CD8-positive, alpha-beta memory T cell (primary cell): ENCODE measurements around the gene SYCN. TPM values are rescaled to one million over a fixed set of nuclear protein-coding genes. Genes with fewer than 3 reads are reported as not detected.

Experiments
- CTCF ChIA-PET: fragments of 350-600 bp; sonication (Branson Sonifier 250); formaldehyde crosslinking; loops from one replicate; lab custom pipeline; 2021; ENCODE audit warnings: antibody characterized with exemption; lab: Charles Lee
- POLR2A ChIA-PET: fragments of 350-600 bp; sonication (Branson Sonifier 250); formaldehyde crosslinking; loops from one replicate; lab custom pipeline; 2021; ENCODE audit warnings: antibody characterized with exemption; lab: Charles Lee
- DNase-seq, 5 donors: peaks; one replicate each; pipeline versions ENCODE4 v3.0.0 to v3.0.0-alpha.2; 2020 to 2022; ENCODE audit warnings: mixed read lengths in 1 of 5
- H3K27ac ChIP-seq: one replicate; pipeline ENCODE4 v1.7.0; 2013; ENCODE audit warnings: low read depth, mild to moderate bottlenecking, low read length, moderate library complexity
- H3K27me3 ChIP-seq: 2 replicates; pipeline ENCODE4 v1.7.0; 2013; ENCODE audit warnings: low read length, mild to moderate bottlenecking; ENCODE audit not compliant: insufficient read depth, poor library complexity, severe bottlenecking
- H3K36me3 ChIP-seq: 2 replicates; pipeline ENCODE4 v1.7.0; 2013; ENCODE audit warnings: mild to moderate bottlenecking, low read length, moderate library complexity; ENCODE audit not compliant: insufficient read depth
- H3K4me1 ChIP-seq: 2 replicates; pipeline ENCODE4 v1.7.0; 2013; ENCODE audit warnings: mild to moderate bottlenecking, low read length, moderate library complexity; ENCODE audit not compliant: insufficient read depth
- H3K4me3 ChIP-seq: 2 replicates; pipeline ENCODE4 v1.7.0; 2013; ENCODE audit warnings: mild to moderate bottlenecking, low read length
- H3K9me3 ChIP-seq: 2 replicates; pipeline ENCODE4 v1.7.0; 2013; ENCODE audit warnings: mild to moderate bottlenecking, low read length
- H3K27ac Mint-ChIP-seq, 8 donors: one replicate each; pipeline ENCODE4 v1.8.0; 2020 to 2021; ENCODE audit warnings: mixed read lengths in 8 of 8, mild to moderate bottlenecking in 6 of 8, inconsistent platforms in 3 of 8, moderate library complexity in 3 of 8
- H3K27me3 Mint-ChIP-seq, 2 donors: one replicate each; pipeline ENCODE4 v1.8.0; 2020 to 2021; ENCODE audit warnings: mixed read lengths in 2 of 2, mild to moderate bottlenecking in 1 of 2, moderate library complexity in 1 of 2
- H3K36me3 Mint-ChIP-seq, 3 donors: one replicate each; pipeline ENCODE4 v1.8.0; 2020 to 2021; ENCODE audit warnings: mixed read lengths in 3 of 3, inconsistent platforms in 1 of 3, mild to moderate bottlenecking in 1 of 3
- H3K4me1 Mint-ChIP-seq, 3 donors: one replicate each; pipeline ENCODE4 v1.8.0; 2020 to 2021; ENCODE audit warnings: mixed read lengths in 3 of 3, inconsistent platforms in 1 of 3, mild to moderate bottlenecking in 1 of 3
- H3K4me3 Mint-ChIP-seq, 7 donors: one replicate each; pipeline ENCODE4 v1.8.0; 2020 to 2021; ENCODE audit warnings: mixed read lengths in 7 of 7, mild to moderate bottlenecking in 6 of 7, moderate library complexity in 4 of 7, inconsistent platforms in 2 of 7
- H3K9me3 Mint-ChIP-seq, 5 donors: one replicate each; pipeline ENCODE4 v1.8.0; 2020 to 2022; ENCODE audit warnings: mixed read lengths in 5 of 5, mild to moderate bottlenecking in 3 of 5, moderate library complexity in 2 of 5, inconsistent platforms in 1 of 5
- polyA plus RNA-seq: library from polyadenylated mRNA; unstranded; fragments of 300-500 nt; fragmentation: Illumina TruSeq; gene quantifications from one replicate; pipeline ENCODE4 v1.2.3, GENCODE V29; 2021
- total RNA-seq, 2 experiments: library from RNA; stranded (reverse); gene quantifications; one replicate each; pipeline ENCODE4 v1.2.3, GENCODE V29; 2021

Gene SYCN
- total and polyA plus RNA-seq, 3 experiments from 2014 or later, result not detected

DNA sequence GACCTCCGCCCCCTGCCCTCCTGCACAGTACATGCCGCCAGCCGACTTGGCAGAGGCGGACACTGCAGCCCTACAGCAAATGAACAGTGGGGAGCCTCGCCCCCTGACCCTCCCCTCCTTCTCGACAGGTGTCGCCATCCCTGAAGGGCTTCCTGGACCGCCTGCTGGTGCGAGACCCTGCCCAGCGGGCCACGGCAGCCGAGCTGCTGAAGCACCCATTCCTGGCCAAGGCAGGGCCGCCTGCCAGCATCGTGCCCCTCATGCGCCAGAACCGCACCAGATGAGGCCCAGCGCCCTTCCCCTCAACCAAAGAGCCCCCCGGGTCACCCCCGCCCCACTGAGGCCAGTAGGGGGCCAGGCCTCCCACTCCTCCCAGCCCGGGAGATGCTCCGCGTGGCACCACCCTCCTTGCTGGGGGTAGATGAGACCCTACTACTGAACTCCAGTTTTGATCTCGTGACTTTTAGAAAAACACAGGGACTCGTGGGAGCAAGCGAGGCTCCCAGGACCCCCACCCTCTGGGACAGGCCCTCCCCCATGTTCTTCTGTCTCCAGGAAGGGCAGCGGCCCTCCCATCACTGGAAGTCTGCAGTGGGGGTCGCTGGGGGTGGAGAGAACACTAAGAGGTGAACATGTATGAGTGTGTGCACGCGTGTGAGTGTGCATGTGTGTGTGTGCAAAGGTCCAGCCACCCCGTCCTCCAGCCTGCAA is 25.6 kb downstream of the SYCN start:
- no peaks in the 10 kb centered on the region for H3K4me1 Mint-ChIP-seq
- Histone ChIP-seq H3K36me3 (no peaks in the 10 kb centered on the region), H3K4me1 (no peaks in the 10 kb centered on the region), H3K27ac (no peak overlapping the region), H3K27me3 (no peaks in the 10 kb centered on the region), H3K4me3 (no peak overlapping the region), H3K9me3 (no peaks in the 10 kb centered on the region)
- H3K4me3 Mint-ChIP-seq, result no peak overlapping the region
- H3K27me3 Mint-ChIP-seq, result no peaks in the 10 kb centered on the region
- peaks cover 0 to 50% (median 2%) of the 10 kb centered on the region in 3 donors for H3K36me3 Mint-ChIP-seq
- H3K27ac Mint-ChIP-seq, result peak overlapping the region in 1 of 8 donors; percentile 17
- POLR2A ChIA-PET, result no interaction called here
- H3K9me3 Mint-ChIP-seq, result no peaks in the 10 kb centered on the region
- CTCF ChIA-PET, result no interaction called here
- DNase-seq, result no peak

DNA sequence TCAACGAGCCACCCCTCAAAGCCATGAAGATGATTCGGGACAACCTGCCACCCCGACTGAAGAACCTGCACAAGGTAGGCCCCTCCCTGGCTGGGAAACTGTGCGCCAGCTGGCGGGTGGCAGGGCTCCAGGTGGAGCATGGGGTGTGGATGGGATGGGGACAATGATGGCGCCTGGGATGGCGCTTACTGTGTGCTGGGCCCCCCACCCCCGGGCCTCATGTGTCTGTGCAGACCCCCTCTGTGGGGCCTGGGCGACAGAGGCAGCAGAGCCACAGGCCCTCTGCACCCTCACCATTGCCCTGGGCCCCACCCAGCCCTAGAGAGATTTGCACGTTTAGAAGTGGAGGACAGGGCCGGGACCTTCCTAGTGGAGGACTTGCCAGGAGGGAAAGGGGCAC is 26.3 kb downstream of the SYCN start:
- DNase-seq, result no peak
- CTCF ChIA-PET, result no interaction called here
- H3K27me3 Mint-ChIP-seq, result no peaks in the 10 kb centered on the region
- no peaks in the 10 kb centered on the region for H3K4me1 Mint-ChIP-seq
- H3K36me3 Mint-ChIP-seq, result peaks cover 0 to 53% (median 2%) of the 10 kb centered on the region in 3 donors
- Histone ChIP-seq H3K9me3 (no peaks in the 10 kb centered on the region), H3K27me3 (no peaks in the 10 kb centered on the region), H3K4me1 (no peaks in the 10 kb centered on the region), H3K27ac (no peak overlapping the region), H3K4me3 (no peak overlapping the region), H3K36me3 (no peaks in the 10 kb centered on the region)
- POLR2A ChIA-PET, result no interaction called here
- no peak overlapping the region for H3K4me3 Mint-ChIP-seq
- H3K27ac Mint-ChIP-seq, result no peak overlapping the region
- H3K9me3 Mint-ChIP-seq, result no peaks in the 10 kb centered on the region

DNA sequence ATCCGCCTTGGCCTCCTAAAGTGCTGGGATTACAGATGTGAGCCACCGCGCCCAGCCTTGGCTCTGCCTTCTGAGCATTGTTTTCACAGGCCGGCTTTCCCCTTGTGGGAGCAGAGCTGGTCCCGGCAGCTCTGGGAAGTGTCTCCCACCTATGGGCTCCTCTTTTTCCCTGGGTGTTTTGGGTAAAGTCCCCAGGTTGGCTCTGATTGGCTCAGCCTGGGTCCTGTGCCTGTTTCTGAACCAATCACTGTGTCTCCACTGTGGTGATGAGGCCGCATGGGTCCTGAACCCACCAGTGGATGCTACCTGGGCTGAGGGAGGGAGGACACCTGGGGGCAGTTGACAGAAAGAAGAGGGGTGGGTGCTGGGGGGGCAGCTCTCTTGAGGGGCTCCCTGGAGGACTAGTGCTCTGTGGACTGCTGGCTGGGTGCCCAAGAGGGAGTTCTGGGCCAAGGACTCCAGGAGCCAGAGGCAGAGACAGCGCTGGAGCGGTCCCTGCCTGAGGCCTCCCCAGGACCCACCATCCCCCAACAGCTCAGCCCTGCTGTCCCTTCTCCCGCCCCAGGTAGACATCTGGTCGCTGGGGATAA is 26.9 kb downstream of the SYCN start:
- ChIA-PET CTCF (no interaction called here), POLR2A (no interaction called here)
- Mint-ChIP-seq H3K4me3 (no peak overlapping the region), H3K4me1 (no peaks in the 10 kb centered on the region), H3K36me3 (peaks cover 0 to 55% (median 2%) of the 10 kb centered on the region in 3 donors), H3K27ac (no peak overlapping the region), H3K27me3 (no peaks in the 10 kb centered on the region), H3K9me3 (no peaks in the 10 kb centered on the region)
- no peaks in the 10 kb centered on the region for H3K9me3 ChIP-seq
- H3K36me3 ChIP-seq, result no peaks in the 10 kb centered on the region
- no peaks in the 10 kb centered on the region for H3K4me1 ChIP-seq
- H3K27ac ChIP-seq, result no peak overlapping the region
- H3K4me3 ChIP-seq, result no peak overlapping the region
- H3K27me3 ChIP-seq, result no peaks in the 10 kb centered on the region
- no peak for DNase-seq

DNA sequence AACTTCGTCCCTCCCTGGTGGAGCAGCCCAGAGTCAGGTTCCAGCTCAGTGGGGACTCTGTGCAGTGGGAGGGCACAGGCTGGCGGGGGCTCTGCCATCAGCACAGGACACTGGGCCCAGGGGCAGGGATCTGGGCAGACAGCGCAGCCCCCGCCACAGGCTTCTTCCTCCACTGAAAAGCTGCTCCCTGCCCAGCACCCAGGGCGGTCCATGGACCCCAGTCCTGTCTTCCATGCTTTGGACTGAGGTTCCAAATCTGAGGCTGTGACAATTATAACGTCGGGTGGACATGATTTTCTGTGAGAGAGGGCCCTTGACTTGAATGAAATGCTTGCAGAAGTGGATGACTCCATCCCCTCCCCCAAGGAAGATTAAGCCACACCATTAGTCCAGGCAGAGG is 28.5 kb downstream of the SYCN start:
- H3K4me3 Mint-ChIP-seq, result no peak overlapping the region
- H3K27ac Mint-ChIP-seq, result peak overlapping the region in 2 of 8 donors; percentile 38 to 44
- CTCF ChIA-PET, result no interaction called here
- POLR2A ChIA-PET, result no interaction called here
- Histone ChIP-seq H3K4me1 (no peaks in the 10 kb centered on the region), H3K27ac (no peak overlapping the region), H3K36me3 (no peaks in the 10 kb centered on the region), H3K4me3 (no peak overlapping the region), H3K9me3 (no peaks in the 10 kb centered on the region), H3K27me3 (no peaks in the 10 kb centered on the region)
- no peaks in the 10 kb centered on the region for H3K27me3 Mint-ChIP-seq
- no peaks in the 10 kb centered on the region for H3K9me3 Mint-ChIP-seq
- DNase-seq, result no peak
- H3K36me3 Mint-ChIP-seq, result peaks cover 0 to 64% (median 2%) of the 10 kb centered on the region in 3 donors
- H3K4me1 Mint-ChIP-seq, result no peaks in the 10 kb centered on the region

DNA sequence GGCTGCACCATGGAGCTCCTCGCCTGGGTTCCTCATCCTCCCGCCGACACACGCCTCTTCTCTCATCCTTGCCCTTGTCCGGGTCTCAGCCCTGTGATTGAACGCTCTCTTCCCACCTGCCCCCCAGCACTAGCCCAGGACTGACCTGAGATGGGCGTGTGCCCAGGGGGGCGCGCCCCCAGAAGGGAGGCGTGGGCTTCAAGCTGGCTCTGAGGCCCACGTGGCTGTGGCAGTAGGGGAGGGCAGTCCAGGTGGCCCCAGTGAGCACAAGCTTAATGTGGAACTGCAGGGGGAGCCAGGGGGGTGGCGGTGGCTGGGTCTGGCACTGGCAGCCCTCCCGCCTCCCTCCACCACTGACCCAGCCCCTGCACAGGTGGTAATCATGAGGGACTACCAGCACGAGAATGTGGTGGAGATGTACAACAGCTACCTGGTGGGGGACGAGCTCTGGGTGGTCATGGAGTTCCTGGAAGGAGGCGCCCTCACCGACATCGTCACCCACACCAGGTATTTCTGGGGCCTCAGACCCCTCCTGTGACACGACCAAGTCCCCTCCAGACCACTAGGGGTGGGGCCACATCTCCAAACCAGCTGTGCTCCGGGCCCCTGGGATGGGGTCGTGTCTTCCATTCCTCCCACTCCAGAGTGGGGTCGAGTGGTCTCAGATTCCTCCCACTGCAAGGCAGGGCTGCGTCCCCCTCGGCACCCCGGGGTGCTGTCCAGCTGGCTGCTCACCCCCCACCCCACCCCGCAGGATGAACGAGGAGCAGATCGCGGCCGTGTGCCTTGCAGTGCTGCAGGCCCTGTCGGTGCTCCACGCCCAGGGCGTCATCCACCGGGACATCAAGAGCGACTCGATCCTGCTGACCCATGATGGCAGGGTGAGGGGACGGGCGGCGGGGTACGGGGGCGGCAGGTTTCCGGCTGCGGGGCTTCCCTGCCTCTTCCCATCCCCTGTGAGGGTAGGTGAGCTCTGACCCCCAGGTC is 29.2 kb downstream of the SYCN start:
- ChIA-PET CTCF (no interaction called here), POLR2A (no interaction called here)
- Mint-ChIP-seq H3K4me3 (no peak overlapping the region), H3K36me3 (peaks cover 0 to 69% (median 2%) of the 10 kb centered on the region in 3 donors), H3K4me1 (no peaks in the 10 kb centered on the region), H3K27ac (no peak overlapping the region), H3K9me3 (no peaks in the 10 kb centered on the region), H3K27me3 (no peaks in the 10 kb centered on the region)
- H3K36me3 ChIP-seq, result no peaks in the 10 kb centered on the region
- no peak for DNase-seq
- no peak overlapping the region for H3K27ac ChIP-seq
- H3K4me1 ChIP-seq, result no peaks in the 10 kb centered on the region
- no peak overlapping the region for H3K4me3 ChIP-seq
- H3K27me3 ChIP-seq, result no peaks in the 10 kb centered on the region
- no peaks in the 10 kb centered on the region for H3K9me3 ChIP-seq

DNA sequence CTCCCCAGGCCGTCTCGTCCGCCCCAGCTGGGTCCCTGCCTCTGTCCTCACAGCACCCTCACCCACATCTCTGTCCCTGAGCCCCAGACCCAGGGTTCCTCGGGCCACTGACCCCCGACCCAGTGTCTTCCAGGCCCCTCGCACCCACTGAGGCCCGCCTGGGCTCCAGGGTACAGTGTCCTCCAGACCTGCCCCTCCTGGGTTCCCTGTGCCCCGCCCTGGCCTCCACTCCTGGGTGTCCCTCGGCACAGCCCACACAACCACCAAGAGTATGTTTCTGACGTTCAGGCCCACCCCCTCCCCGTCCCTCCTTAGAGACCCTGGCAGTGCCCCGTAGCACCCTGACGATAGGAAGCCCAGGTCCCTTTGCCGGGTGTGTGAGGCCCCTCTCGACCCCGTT is 29.9 kb downstream of the SYCN start:
- H3K4me3 ChIP-seq, result no peak overlapping the region
- POLR2A ChIA-PET, result no interaction called here
- Mint-ChIP-seq H3K4me1 (no peaks in the 10 kb centered on the region), H3K4me3 (no peak overlapping the region), H3K36me3 (peaks cover 0 to 67% (median 2%) of the 10 kb centered on the region in 3 donors), H3K9me3 (no peaks in the 10 kb centered on the region), H3K27ac (no peak overlapping the region), H3K27me3 (no peaks in the 10 kb centered on the region)
- CTCF ChIA-PET, result no interaction called here
- H3K4me1 ChIP-seq, result no peaks in the 10 kb centered on the region
- no peaks in the 10 kb centered on the region for H3K27me3 ChIP-seq
- no peaks in the 10 kb centered on the region for H3K36me3 ChIP-seq
- H3K9me3 ChIP-seq, result no peaks in the 10 kb centered on the region
- H3K27ac ChIP-seq, result no peak overlapping the region
- DNase-seq, result no peak

DNA sequence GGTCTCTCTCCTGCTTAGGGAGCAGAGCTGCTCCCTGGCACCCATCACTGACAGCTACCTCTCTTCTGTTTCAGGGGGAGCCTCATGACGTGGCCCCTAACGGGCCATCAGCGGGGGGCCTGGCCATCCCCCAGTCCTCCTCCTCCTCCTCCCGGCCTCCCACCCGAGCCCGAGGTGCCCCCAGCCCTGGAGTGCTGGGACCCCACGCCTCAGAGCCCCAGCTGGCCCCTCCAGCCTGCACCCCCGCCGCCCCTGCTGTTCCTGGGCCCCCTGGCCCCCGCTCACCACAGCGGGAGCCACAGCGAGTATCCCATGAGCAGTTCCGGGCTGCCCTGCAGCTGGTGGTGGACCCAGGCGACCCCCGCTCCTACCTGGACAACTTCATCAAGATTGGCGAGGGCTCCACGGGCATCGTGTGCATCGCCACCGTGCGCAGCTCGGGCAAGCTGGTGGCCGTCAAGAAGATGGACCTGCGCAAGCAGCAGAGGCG is 30.5 kb downstream of the SYCN start:
- H3K9me3 Mint-ChIP-seq, result no peaks in the 10 kb centered on the region
- H3K9me3 ChIP-seq, result no peaks in the 10 kb centered on the region
- ChIA-PET CTCF (no interaction called here), POLR2A (no interaction called here)
- no peaks in the 10 kb centered on the region for H3K4me1 ChIP-seq
- no peaks in the 10 kb centered on the region for H3K27me3 ChIP-seq
- H3K4me1 Mint-ChIP-seq, result no peaks in the 10 kb centered on the region
- peak overlapping the region in 1 of 8 donors; percentile 89 for H3K27ac Mint-ChIP-seq
- no peak overlapping the region for H3K27ac ChIP-seq
- H3K4me3 Mint-ChIP-seq, result no peak overlapping the region
- no peaks in the 10 kb centered on the region for H3K36me3 ChIP-seq
- no peak overlapping the region for H3K4me3 ChIP-seq
- H3K36me3 Mint-ChIP-seq, result peaks cover 0 to 68% (median 4%) of the 10 kb centered on the region in 3 donors
- H3K27me3 Mint-ChIP-seq, result no peaks in the 10 kb centered on the region
- DNase-seq, result no peak
